Embryonic facial prominence (tissue), 1 donor: Measurements from ENCODE around the gene NLGN3.

Experiments used
- DNase-seq: peaks from one replicate; pipeline ENCODE4 v3.0.0-alpha.2; 2016; ENCODE audit errors: extremely low spot score

NLGN3 gene

DNA sequence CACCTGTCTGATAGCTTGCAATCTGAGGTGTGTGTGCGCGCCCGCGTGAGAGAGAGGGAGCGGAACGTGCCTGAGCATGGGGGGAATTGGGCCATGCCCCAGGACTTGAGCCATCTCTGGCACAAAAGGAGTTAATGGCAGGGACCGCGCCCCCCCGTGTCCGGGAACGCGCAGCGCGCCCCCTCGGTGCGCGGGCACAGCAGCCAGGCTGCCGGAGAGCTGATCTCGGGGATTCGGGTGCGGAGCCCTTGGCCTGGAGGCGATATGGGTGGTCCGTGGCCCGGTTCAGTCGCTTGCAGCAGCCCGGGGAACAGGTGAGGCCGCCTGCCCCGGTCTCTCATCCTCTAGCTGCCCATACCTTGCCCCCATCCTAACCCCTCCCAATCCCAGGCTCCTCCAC lies at the start of gene NLGN3:
NLGN3 (plus strand) TSS at position 191 of the 400 bp plus-strand sequence. CDS start 2,909 bp downstream, outside the sequence.
- DNase-seq = no peak

- DNase-seq = no peak
Observed at GRCh38 chrX:71095033-71095432, 49.6 kb upstream of the NLGN3 start.

DNA sequence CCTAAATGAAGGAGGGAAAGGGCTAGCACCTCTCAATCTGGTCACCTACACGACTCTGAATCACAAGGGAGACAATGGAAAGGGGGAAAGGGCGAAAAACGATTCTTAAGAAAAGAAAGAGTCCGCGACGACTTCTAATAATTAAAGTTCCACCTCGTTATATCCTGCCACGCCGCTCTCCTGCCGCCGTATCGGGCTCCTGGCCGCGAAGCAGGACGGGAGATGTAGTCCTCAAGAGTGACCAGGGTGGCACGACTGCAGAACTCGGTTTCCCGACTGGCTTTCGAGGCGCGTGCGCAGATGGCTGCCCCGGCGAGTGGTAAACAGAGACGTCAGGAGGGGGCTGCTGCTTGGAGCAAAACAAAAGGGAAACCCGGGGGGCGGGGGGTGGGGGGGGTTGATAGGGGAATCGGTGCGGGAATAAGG lies 49.1 kb upstream of the NLGN3 start, which contains the start of gene FOXO4:
FOXO4 (plus strand) TSS at position 297 of the 426 bp plus-strand sequence. CDS start 678 bp downstream, outside the sequence.
- DNase-seq = peak; percentile 72

DNA sequence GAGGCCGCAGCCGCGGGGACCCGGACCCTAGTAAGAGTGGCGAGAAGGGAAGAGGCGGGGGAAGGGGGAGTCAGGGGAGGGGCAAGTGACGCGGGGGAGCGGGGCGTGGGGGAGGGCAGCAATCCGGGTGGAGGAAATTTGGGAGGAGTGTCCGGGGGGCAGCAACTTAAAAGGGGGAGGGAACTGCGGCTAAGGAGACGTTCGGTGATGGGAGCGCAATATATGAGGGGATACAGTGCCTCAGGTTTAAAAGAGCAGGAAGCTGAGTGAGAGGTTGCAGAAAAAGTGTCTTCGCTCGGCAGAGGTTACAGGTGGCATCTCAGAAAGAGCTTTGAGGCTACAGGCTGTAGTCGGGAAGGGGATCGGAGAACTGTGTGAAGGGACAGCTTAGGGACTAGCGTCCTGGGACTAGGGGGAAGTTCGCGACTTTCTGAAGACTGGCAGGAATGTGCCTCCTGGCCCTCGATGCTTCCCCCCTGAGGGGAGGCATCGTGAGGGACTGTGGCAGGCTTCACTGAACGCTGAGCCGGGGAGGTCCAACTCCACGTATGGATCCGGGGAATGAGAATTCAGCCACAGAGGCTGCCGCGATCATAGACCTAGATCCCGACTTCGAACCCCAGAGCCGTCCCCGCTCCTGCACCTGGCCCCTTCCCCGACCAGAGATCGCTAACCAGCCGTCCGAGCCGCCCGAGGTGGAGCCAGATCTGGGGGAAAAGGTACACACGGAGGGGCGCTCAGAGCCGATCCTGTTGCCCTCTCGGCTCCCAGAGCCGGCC lies 48.5 kb upstream of the NLGN3 start:
- DNase-seq = peak; percentile 19

DNA sequence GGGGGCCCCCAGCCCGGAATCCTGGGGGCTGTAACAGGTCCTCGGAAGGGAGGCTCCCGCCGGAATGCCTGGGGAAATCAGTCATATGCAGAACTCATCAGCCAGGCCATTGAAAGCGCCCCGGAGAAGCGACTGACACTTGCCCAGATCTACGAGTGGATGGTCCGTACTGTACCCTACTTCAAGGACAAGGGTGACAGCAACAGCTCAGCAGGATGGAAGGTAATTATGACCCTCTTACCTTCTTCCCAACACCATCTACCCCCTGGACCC lies 47.9 kb upstream of the NLGN3 start:
- DNase-seq = no peak

DNA sequence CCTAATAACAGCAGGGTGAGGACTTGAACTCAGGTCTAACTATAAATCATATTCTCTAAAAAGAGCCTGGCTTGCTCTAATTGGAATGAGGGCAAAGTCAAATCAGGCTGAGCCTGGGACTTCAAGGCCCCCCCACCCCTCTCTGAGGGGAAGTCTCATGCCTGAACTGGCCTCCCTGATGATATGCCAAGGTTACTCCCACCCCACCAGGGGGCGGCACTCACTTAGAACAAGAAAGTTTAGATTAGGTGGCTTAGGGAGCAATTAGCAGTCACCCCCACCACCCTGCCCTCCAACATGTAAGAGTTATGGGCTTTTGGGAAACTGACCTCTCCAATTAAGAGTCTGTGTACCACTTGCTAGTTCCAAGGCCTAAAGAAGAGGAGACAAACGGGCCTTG lies 46.3 kb upstream of the NLGN3 start:
- DNase-seq = no peak

GRCh38 chrX:71098951-71099506 lies 45.6 kb upstream of the NLGN3 start:
- no peak for DNase-seq

DNA sequence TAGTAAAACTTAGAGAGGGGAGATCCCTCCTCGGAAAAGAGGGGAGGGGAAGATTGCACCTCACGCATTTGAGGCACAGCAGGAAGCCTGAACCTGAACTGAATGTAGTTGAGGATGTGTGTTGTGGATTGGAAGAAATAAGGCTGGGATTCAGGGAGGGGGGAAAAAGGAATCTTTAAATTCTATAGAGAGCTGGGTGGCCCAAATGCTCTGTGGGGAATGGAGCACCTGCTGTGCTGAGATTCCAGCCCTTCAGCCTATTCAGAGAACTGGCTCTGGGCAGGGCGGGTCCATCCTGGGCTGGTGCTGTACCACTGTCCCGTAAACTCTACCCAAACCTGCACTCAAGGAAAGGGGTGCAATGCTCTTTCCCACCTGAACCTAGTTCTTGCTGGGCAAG lies 44.9 kb upstream of the NLGN3 start:
- no peak for DNase-seq

- no peak for DNase-seq
Observed at GRCh38 chrX:71100581-71101505, 43.8 kb upstream of the NLGN3 start.

- DNase-seq = no peak
Observed at GRCh38 chrX:71102292-71102691, 42.3 kb upstream of the NLGN3 start.

- no peak for DNase-seq
Observed at GRCh38 chrX:71103110-71103983, 41.3 kb upstream of the NLGN3 start.

DNA sequence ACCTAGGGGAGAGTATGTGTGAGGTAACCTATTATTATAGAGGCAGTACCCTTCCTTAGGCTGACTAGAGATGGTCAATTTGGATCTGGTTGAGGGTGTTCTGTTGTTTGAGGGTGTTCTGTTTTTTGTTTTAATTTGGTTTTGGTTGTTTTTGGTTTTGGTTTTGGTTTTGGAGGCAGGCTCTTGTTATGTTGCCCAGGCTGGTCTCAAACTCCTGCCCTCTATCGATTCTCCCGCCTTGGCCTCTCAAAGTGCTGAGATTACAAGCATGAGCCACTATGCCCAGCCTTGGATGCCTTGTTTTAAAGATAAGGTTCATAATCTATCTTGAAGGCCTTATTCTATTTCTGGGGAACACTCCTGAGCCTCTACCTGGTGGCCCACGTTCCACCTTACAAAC lies 39.0 kb upstream of the NLGN3 start:
- DNase-seq = no peak

GRCh38 chrX:71106427-71106826 lies 38.2 kb upstream of the NLGN3 start, which contains the start of gene CXorf65:
Gene CXorf65 (minus strand): TSS chrX:71106740. CDS start chrX:71106556, 184 bp downstream.
- no peak for DNase-seq

DNA sequence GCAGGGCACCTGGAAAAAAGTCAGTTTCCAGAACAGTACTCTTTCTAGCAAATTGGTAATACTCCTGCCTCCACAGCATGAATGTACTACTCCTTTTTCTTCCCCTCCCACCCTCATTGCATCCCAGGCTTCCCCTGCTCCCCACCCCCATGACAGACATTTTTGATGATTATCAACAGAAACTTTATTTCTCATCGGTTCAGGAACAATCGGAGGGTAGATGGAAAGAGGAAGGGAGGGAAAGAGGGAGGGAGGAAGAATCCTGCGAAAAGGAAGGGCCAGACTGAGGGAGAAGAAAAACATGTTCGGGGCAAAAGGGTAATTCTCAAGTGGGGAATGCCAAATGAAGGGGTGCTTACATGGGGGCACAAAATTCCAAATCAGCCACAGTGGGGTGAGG lies 37.4 kb upstream of the NLGN3 start:
- no peak for DNase-seq

DNA sequence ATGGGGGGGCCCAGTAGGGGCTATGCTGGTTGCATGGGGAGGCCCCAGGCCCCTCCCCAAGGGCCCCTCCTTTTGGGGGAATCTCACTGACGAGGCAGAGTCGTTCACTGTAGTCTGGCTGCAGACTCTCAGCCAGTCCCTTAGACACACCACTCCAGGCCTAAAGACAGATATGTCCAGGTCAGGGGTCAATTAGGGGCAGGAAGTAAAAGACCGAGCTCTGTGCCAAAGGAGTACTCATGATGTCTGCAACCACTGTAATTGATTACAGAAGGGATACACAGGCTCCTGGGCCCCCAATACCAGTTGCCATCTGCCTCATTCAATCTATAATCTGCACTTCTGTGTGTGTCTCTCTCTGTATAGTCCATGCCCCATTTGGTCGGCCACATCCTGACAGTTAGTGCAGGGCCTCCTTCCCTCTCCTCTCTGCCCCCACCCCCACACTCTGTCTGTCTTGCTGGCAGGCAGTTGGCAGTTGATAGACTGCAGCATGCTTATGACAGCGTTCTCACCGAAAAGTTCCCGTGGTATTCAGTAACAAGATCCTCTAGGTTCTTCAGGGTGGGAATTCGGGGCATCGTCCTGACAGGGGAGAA lies 36.8 kb upstream of the NLGN3 start:
- no peak for DNase-seq

- DNase-seq = no peak
Observed at GRCh38 chrX:71109051-71109450, 35.6 kb upstream of the NLGN3 start.

DNA sequence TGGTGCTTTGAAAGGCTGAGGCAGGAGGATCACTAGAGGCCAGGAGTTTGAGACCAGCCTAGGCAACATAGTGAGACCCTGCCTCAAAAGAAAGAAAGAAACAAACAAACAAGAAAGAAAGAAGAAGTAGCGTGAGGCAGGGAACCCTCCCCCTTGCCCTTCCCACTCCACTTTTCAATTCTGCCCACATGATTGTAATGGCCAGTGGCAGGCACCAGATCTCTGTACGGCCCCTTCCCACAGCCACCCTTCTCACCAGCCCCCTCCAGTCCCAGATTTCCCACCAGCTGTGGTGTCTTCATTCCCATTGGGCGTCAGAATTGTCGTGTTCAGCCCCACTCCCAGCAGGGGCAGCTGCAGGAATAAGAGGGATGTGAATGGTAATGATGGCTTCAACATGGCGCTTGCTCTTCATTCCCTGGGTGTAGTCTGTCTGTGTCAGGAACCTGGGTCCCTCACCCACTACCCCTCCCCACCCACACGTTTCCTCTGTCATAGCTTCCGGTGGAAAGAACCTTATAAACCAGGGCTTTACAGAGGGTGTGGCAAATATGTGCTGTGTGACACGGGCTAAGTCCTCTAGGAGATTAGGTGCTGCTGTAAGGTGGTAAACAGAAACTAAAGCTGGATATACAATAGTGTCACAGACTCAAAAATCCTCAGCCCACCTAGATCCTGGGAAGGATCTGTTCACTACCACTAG lies 33.3 kb upstream of the NLGN3 start, which contains the start of gene IL2RG:
IL2RG (minus strand) TSS at position 437 of the 703 bp plus-strand sequence; CDS start at position 399, 38 bp downstream.
- DNase-seq = no peak

DNA sequence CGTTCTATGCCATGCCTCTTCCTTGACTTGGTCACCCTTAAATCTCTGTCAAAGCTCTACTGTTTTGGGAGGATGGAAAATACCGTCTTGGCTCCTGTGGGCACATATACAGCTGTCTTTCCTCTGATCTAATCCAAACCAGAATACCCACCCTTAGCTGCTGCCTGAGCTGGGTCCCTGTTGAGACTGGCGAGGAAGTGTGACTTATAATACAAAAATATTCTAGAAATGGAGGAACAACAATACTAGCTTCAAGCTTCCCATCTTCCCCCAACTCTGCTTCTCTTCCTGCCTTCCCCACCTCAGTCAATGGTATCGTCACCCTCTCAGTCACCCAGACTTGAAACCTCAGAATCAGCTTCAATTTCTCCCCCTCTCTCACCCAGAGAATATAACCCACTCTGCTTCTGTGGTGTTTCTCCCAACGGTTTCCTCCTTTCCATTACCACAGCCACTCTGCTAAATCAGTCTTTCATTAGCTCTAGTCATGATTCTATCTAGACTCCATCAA lies 32.7 kb upstream of the NLGN3 start:
- DNase-seq = no peak

GRCh38 chrX:71117358-71117757 lies 27.3 kb upstream of the NLGN3 start:
- no peak for DNase-seq
